ENCODE data around the gene NBPF1. TPM values are rescaled to one million over a fixed set of nuclear protein-coding genes. Genes with fewer than 3 reads are reported as not detected.
A peak's percentile ranks its signal among the peaks of the same experiment; 100 is the strongest.
"Not testable (repeated sequence)": the region's sequence is repeated elsewhere in the genome, so short reads cannot be mapped to it uniquely, and the experiment has no call there.

The NBPF1 gene
- total RNA-seq: 56.3 TPM
- 8.0 TPM for polyA plus RNA-seq (ENCODE audit: insufficient read depth, low read depth, low replicate concordance)
- long read RNA-seq, donor 1, transcript NBPF1-207 (1 exons, 3,447 nt): major isoform, 10 of 16 reads
- long read RNA-seq, donor 1, transcript NBPF1-205 (3 exons, 2,755 nt): minor isoform, 5 of 16 reads
- long read RNA-seq, donor 1, partial matches to known transcripts: 0 of 16 reads
- long read RNA-seq, donor 1, other reads (novel, unspliced or antisense): 0 of 16 reads
- long read RNA-seq, donor 2, transcript NBPF1-207 (1 exons, 3,447 nt): major isoform, 6 of 10 reads
- long read RNA-seq, donor 2, partial matches to known transcripts: 0 of 10 reads
- long read RNA-seq, donor 2, other reads (novel, unspliced or antisense): 0 of 10 reads
- long read RNA-seq, donor 3, transcript NBPF1-205 (3 exons, 2,755 nt): major isoform, 5 of 17 reads
- long read RNA-seq, donor 3, partial matches to known transcripts: 7 of 17 reads
- long read RNA-seq, donor 3, other reads (novel, unspliced or antisense): 0 of 17 reads
- long read RNA-seq, donor 4, transcript NBPF1-205 (3 exons, 2,755 nt): major isoform, 8 of 8 reads
- long read RNA-seq, donor 4, partial matches to known transcripts: 0 of 8 reads
- long read RNA-seq, donor 4, other reads (novel, unspliced or antisense): 0 of 8 reads
- long read RNA-seq, donor 5: 0 reads
- long read RNA-seq, donor 6, partial matches to known transcripts: 0 of 2 reads
- long read RNA-seq, donor 6, other reads (novel, unspliced or antisense): 0 of 2 reads
- long read RNA-seq, donor 7, partial matches to known transcripts: 8 of 22 reads
- long read RNA-seq, donor 7, other reads (novel, unspliced or antisense): 9 of 22 reads
- long read RNA-seq, donor 8, transcript NBPF1-205 (3 exons, 2,755 nt): major isoform, 7 of 45 reads
- long read RNA-seq, donor 8, partial matches to known transcripts: 35 of 45 reads
- long read RNA-seq, donor 8, other reads (novel, unspliced or antisense): 0 of 45 reads
- long read RNA-seq, donor 9, transcript NBPF1-207 (1 exons, 3,447 nt): major isoform, 5 of 9 reads
- long read RNA-seq, donor 9, partial matches to known transcripts: 0 of 9 reads
- long read RNA-seq, donor 9, other reads (novel, unspliced or antisense): 0 of 9 reads
- long read RNA-seq, donor 10, transcript NBPF1-205 (3 exons, 2,755 nt): major isoform, 7 of 10 reads
- long read RNA-seq, donor 10, partial matches to known transcripts: 0 of 10 reads
- long read RNA-seq, donor 10, other reads (novel, unspliced or antisense): 0 of 10 reads

DNA sequence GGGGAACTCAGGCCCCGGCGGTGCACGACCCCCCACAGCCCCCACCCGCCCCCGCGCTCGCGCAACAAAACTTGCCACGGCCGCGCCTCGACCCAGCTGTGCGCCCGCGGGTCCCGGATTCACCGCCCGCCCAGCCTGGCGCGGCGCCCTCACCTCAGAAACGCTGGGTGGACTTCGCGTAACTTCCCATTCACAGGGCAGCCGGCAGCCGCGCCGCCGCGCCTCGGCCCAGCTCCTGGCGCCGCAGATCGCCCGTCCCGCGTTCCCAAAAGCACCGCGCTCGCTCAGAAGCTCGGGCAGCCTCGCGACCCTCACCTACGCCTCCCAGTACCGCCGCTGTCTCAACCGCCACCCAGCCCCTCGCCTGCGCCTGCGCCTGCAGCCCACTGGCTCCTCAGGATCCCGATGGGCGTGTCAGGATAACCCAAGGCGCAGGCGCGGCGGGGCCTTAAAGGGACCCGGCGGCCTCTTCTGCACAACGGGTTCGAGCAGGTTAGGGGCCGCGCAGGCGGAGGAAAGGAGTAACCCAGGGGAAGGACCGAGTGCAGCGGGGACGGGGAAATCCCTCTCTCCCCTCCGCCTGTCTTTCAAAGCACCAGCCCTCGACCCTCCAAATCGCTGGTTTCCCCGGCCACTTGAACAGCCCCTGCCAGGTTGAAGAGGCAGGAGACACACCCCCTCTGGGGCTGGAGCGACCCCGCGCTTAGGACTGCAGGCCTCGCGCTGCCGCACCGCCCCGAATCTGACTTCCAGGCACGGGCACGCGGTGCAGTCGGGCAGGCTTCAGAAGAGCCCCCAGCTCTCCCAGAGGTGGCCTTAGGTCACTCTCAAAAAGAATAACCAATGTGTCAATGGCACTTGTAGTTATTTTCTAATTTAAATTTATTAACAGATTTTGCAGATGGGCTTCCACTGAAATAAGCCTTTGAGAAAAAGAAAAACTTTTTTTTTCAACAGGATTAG lies at the start of gene NBPF1:
Gene NBPF1, minus strand, starts transcription at position 380 of the 963 bp plus-strand sequence.
- peaks cover under 1 to 5% (median 2%) of the 10 kb centered on the region in 3 donors for H3K36me3 ChIP-seq (ENCODE audit: control insufficient read depth in 2 of 3, insufficient read depth in 3 of 3, low read length in 3 of 3)
- intact Hi-C loops (cut with DNase I): no loop called here
- FAIRE-seq (no peak), DNase-seq (peak; percentile 99 to 100 (median 100))
- peak within 1 kb of the TSS; percentile 68 to 76 (median 73) for H3K9ac ChIP-seq (ENCODE audit: low read length in 3 of 3)
- peak within 1 kb of the TSS; percentile 74 to 87 (median 75) for H3K4me3 ChIP-seq (ENCODE audit: low read length in 3 of 3)
- peaks cover 3 to 13% (median 7%) of the 10 kb centered on the region in 3 donors for H3K4me1 ChIP-seq (ENCODE audit: control insufficient read depth in 2 of 3, insufficient read depth in 2 of 3, low read depth in 1 of 3, low read length in 3 of 3)
- TF ChIP-seq, protein P1, sequence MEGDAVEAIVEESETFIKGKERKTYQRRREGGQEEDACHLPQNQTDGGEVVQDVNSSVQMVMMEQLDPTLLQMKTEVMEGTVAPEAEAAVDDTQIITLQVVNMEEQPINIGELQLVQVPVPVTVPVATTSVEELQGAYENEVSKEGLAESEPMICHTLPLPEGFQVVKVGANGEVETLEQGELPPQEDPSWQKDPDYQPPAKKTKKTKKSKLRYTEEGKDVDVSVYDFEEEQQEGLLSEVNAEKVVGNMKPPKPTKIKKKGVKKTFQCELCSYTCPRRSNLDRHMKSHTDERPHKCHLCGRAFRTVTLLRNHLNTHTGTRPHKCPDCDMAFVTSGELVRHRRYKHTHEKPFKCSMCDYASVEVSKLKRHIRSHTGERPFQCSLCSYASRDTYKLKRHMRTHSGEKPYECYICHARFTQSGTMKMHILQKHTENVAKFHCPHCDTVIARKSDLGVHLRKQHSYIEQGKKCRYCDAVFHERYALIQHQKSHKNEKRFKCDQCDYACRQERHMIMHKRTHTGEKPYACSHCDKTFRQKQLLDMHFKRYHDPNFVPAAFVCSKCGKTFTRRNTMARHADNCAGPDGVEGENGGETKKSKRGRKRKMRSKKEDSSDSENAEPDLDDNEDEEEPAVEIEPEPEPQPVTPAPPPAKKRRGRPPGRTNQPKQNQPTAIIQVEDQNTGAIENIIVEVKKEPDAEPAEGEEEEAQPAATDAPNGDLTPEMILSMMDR (IDR thresholded peaks at IDR 0.05; ENCODE audit: borderline replicate concordance, extremely low read depth, insufficient read depth): no peak
- H3K27me3 ChIP-seq (ENCODE audit: control insufficient read depth, insufficient read depth, low read length): no peaks in the 10 kb centered on the region
- peak within 1 kb of the TSS; percentile 76 to 83 for H3K27ac ChIP-seq (ENCODE audit: low read depth in 2 of 2, low read length in 2 of 2)
- no peaks in the 10 kb centered on the region for H3K9me3 ChIP-seq (ENCODE audit: control insufficient read depth in 2 of 3, insufficient read depth in 1 of 3, low read length in 3 of 3)

DNA sequence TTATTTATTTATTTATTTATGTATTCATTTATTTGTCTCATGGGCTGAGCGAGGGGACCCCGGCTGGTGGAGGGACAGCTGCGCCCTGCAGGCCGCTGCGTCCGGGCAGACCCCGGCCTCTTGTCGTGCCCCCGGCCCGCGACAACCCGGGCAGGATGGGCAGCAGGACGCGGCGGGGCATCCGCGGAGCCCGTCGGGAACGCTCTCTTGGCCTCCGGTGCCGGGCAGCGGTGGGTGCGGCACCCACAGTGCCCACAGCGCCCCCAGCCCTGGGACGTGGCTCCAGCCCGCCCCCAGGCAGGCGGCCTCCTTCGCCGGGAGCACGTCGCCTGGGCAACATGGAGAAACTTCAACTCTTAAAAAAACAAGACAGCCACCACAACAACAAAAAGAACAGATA lies 44.9 kb upstream of the NBPF1 start:
- H3K4me1 ChIP-seq (ENCODE audit: control insufficient read depth in 2 of 3, insufficient read depth in 2 of 3, low read depth in 1 of 3, low read length in 3 of 3); intact Hi-C loops (cut with DNase I); H3K27ac ChIP-seq (ENCODE audit: low read depth in 2 of 2, low read length in 2 of 2); H3K36me3 ChIP-seq (ENCODE audit: control insufficient read depth in 2 of 3, insufficient read depth in 3 of 3, low read length in 3 of 3); H3K9me3 ChIP-seq (ENCODE audit: control insufficient read depth in 2 of 3, insufficient read depth in 1 of 3, low read length in 3 of 3); DNase-seq; FAIRE-seq; H3K9ac ChIP-seq (ENCODE audit: low read length in 3 of 3); H3K4me3 ChIP-seq (ENCODE audit: low read length in 3 of 3); H3K27me3 ChIP-seq (ENCODE audit: control insufficient read depth, insufficient read depth, low read length): not testable (repeated sequence)

DNA sequence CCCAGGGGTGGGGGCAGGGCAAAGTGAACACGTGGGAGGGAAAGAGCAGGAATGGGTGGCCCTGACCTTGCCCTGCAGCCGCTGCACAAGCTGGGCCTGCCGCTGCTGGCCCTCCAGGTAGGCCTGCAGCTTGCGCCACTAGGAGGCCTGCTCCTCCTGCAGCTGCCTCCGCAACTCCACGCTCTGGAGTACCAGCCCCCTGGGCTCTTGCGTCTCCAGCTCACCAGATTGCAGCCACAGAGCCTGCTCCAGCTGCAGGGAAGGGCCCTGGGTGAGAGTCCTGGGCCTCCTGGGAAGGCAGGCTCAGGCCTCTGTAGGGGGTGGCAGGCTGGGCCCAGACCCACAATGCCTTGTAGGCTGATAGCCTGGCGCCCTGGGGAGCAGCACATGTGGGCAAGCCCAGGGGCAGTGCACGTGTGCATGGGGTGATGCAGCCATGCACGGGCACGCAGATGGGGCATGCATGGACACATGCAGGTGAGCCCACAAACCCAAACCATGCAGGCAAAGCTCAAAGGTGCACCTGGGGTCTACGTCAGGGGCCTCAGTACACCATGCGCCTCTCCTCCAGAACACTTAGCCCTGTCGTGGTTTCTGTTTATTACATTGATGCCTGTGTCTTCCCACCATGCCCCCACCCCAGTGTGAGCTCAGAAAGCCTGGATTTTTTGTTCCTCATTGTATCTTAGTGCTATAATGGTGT lies 43.8 kb upstream of the NBPF1 start:
- not testable (repeated sequence) for FAIRE-seq

DNA sequence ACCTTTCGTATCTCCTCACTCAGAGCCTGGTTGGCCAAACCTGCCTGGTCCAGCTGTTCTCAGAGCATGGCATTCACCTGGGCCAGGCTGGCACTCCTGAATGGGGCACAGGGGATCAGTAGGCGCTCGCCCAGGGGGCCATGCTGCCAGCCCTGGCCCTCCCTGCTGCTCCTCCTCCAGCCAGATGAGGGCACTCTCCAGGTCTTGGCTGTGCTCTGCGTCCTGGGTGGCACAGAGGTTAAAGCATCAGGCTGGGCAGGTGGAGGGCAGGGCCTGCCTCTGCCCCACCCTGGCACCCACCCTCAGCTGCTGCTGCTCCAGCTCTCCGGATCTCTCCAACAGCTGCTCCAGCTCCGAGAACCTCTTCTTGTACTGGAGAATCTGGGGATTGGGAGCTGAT lies 43.2 kb upstream of the NBPF1 start:
- H3K4me3 ChIP-seq (ENCODE audit: low read length in 3 of 3); H3K27ac ChIP-seq (ENCODE audit: low read depth in 2 of 2, low read length in 2 of 2); DNase-seq; H3K4me1 ChIP-seq (ENCODE audit: control insufficient read depth in 2 of 3, insufficient read depth in 2 of 3, low read depth in 1 of 3, low read length in 3 of 3); H3K36me3 ChIP-seq (ENCODE audit: control insufficient read depth in 2 of 3, insufficient read depth in 3 of 3, low read length in 3 of 3); FAIRE-seq; intact Hi-C loops (cut with DNase I); H3K9ac ChIP-seq (ENCODE audit: low read length in 3 of 3); H3K9me3 ChIP-seq (ENCODE audit: control insufficient read depth in 2 of 3, insufficient read depth in 1 of 3, low read length in 3 of 3); H3K27me3 ChIP-seq (ENCODE audit: control insufficient read depth, insufficient read depth, low read length): not testable (repeated sequence)

More for the DNA sequence above, 43.8 kb upstream of the NBPF1 start:
- DNase-seq; H3K4me3 ChIP-seq (ENCODE audit: low read length in 3 of 3); H3K27ac ChIP-seq (ENCODE audit: low read depth in 2 of 2, low read length in 2 of 2); H3K4me1 ChIP-seq (ENCODE audit: control insufficient read depth in 2 of 3, insufficient read depth in 2 of 3, low read depth in 1 of 3, low read length in 3 of 3); intact Hi-C loops (cut with DNase I); H3K27me3 ChIP-seq (ENCODE audit: control insufficient read depth, insufficient read depth, low read length); H3K36me3 ChIP-seq (ENCODE audit: control insufficient read depth in 2 of 3, insufficient read depth in 3 of 3, low read length in 3 of 3); H3K9ac ChIP-seq (ENCODE audit: low read length in 3 of 3); H3K9me3 ChIP-seq (ENCODE audit: control insufficient read depth in 2 of 3, insufficient read depth in 1 of 3, low read length in 3 of 3): not testable (repeated sequence)

DNA sequence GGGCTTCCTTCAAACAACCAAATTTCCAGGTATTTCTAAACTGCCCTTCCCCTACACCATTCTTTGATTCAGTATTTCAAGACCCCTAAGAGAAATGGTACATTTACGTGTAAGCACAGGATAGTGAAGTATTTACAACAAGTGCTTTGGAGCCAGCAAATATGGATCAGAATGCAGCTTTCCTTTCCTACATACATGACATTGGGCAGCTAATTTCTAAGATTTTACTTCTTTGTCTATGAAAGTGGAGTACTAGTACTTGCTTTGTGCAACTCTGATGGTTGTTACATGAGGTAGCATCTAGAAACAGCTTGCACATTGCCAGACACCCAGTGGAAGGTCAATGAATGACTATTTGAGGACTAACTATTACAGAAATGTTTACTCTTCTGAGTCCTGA lies 38.2 kb upstream of the NBPF1 start:
- H3K36me3 ChIP-seq (ENCODE audit: control insufficient read depth in 2 of 3, insufficient read depth in 3 of 3, low read length in 3 of 3); H3K9me3 ChIP-seq (ENCODE audit: control insufficient read depth in 2 of 3, insufficient read depth in 1 of 3, low read length in 3 of 3); intact Hi-C loops (cut with DNase I); H3K9ac ChIP-seq (ENCODE audit: low read length in 3 of 3); H3K4me3 ChIP-seq (ENCODE audit: low read length in 3 of 3); H3K27me3 ChIP-seq (ENCODE audit: control insufficient read depth, insufficient read depth, low read length); H3K4me1 ChIP-seq (ENCODE audit: control insufficient read depth in 2 of 3, insufficient read depth in 2 of 3, low read depth in 1 of 3, low read length in 3 of 3); FAIRE-seq; H3K27ac ChIP-seq (ENCODE audit: low read depth in 2 of 2, low read length in 2 of 2): not testable (repeated sequence)
- DNase-seq: peak in 1 of 5 donors; percentile 6

DNA sequence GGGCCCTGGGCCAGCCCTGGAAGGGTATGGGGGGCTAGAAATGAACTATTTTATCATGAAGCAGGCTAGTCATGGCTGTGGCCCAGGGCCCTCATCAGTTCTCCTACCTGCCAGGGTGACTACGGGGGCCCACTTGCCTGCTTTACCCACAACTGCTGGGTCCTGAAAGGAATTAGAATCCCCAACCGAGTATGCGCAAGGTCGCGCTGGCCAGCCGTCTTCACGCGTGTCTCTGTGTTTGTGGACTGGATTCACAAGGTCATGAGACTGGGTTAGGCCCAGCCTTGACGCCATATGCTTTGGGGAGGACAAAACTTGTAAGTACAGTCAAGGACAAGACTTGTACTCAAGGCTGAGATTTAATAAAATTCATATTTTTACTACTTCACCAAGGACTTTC lies 36.6 kb upstream of the NBPF1 start:
- H3K9me3 ChIP-seq (ENCODE audit: control insufficient read depth in 2 of 3, insufficient read depth in 1 of 3, low read length in 3 of 3); intact Hi-C loops (cut with DNase I); H3K36me3 ChIP-seq (ENCODE audit: control insufficient read depth in 2 of 3, insufficient read depth in 3 of 3, low read length in 3 of 3); H3K4me3 ChIP-seq (ENCODE audit: low read length in 3 of 3); H3K4me1 ChIP-seq (ENCODE audit: control insufficient read depth in 2 of 3, insufficient read depth in 2 of 3, low read depth in 1 of 3, low read length in 3 of 3); H3K27me3 ChIP-seq (ENCODE audit: control insufficient read depth, insufficient read depth, low read length); H3K9ac ChIP-seq (ENCODE audit: low read length in 3 of 3); FAIRE-seq; H3K27ac ChIP-seq (ENCODE audit: low read depth in 2 of 2, low read length in 2 of 2): not testable (repeated sequence)
- DNase-seq: peak in 1 of 5 donors; percentile 70
